ENCODE data around the gene ZNF738.

Gene ZNF738

DNA sequence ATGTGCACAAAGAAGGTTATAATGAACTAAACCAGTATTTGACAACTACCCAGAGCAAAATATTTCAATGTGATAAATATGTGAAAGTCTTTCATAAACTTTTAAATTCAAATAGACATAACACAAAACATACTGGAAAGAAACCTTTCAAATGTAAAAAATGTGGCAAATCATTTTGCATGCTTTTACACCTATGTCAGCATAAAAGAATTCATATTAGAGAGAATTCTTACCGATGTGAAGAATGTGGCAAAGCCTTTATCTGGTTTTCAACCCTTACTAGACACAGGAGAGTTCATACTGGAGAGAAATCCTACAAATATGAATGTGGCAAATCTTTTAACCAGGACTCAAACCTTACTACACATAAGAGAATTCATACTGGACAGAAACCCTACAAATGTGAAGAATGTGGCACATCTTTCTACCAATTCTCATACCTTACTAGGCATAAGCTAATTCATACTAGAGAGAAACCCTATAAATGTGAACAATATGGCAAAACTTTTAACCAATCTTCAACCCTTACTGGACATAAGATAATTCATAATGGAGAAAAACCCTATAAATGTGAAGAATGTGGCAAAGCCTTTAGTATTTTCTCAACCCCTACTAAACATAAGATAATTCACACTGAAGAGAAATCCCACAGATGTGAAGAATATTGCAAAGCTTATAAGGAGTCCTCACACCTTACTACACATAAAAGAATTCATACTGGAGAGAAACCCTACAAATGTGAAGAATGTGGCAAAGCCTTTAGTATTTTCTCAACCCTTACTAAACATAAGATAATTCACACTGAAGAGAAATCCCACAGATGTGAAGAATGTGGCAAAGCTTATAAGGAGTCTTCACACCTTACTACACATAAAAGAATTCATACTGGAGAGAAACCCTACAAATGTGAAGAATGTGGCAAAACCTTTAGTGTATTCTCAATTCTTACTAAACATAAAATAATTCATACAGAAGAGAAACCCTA, 64.5 kb downstream of the ZNF738 start:
- no peak for DNase-seq (ENCODE audit: low spot score)

All from hematopoietic multipotent progenitor cell treated with erythropoietin and hydrocortisone succinate and interleukin-3 and kit ligand, for 17 days (in vitro differentiated cells).